GM20000 (cell line): ENCODE data around the gene GAB2.
A peak's percentile ranks its signal among the peaks of the same experiment; 100 is the strongest.

Experiments used
- DNase-seq: peaks from one replicate; pipeline ENCODE4 v3.0.0; 2012; ENCODE audit warnings: low spot score
- CTCF ChIP-seq: IDR thresholded peaks from 2 replicates; pipeline ENCODE4 v1.5.1; 2012; ENCODE audit warnings: mild to moderate bottlenecking, control low read depth; ENCODE audit errors: extremely low read depth, missing control alignments

Gene GAB2

GRCh38 chr11:78428266-78428636 lies 10.6 kb upstream of the GAB2 start:
- TF ChIP-seq CTCF: no peak
- no peak for DNase-seq

- peak; percentile 30 for DNase-seq
- no peak for TF ChIP-seq CTCF
These were observed 10.1 kb upstream of the GAB2 start for GRCh38 chr11:78427615-78428265.

- no peak for DNase-seq
- no peak for TF ChIP-seq CTCF
These were observed 9.2 kb upstream of the GAB2 start for GRCh38 chr11:78426845-78427244.

- no peak for DNase-seq
- TF ChIP-seq CTCF: no peak
These were observed 7.9 kb upstream of the GAB2 start for GRCh38 chr11:78425399-78426070.

- no peak for TF ChIP-seq CTCF
- peak; percentile 25 for DNase-seq
These were observed 7.0 kb upstream of the GAB2 start for GRCh38 chr11:78424334-78425270.

- TF ChIP-seq CTCF: no peak
- no peak for DNase-seq
These were observed 5.6 kb upstream of the GAB2 start for GRCh38 chr11:78423241-78423640.

- DNase-seq: peak; percentile 57
- TF ChIP-seq CTCF: no peak
These were observed 3.2 kb upstream of the GAB2 start for GRCh38 chr11:78420796-78421209.
